BE2C (cell line): ENCODE measurements around the gene ARHGAP12.
A peak's percentile ranks its signal among the peaks of the same experiment; 100 is the strongest.

Source experiments
- DNase-seq: peaks from one replicate; pipeline ENCODE4 v3.0.0-alpha.2; 2020
- H3K27me3 ChIP-seq: fragments of 250-450 bp; sonication (Bioruptor Pico); 2 replicates; pipeline ENCODE4 v1.5.1; 2020; ENCODE audit warnings: mild to moderate bottlenecking
- H3K36me3 ChIP-seq: fragments of 250-450 bp; sonication (Bioruptor Pico); 2 replicates; pipeline ENCODE4 v1.5.1; 2020; ENCODE audit warnings: mild to moderate bottlenecking
- H3K4me1 ChIP-seq: fragments of 250-450 bp; sonication (Bioruptor Pico); 2 replicates; pipeline ENCODE4 v1.5.1; 2020
- H3K4me3 ChIP-seq: 2 replicates; pipeline ENCODE4 v1.5.1; 2011; ENCODE audit warnings: low read depth, low read length
- H3K9me3 ChIP-seq: fragments of 250-450 bp; sonication (Bioruptor Pico); 2 replicates; pipeline ENCODE4 v1.5.1; 2020
- TF ChIP-seq, protein P1 (sequence below): IDR thresholded peaks from 2 replicates; pipeline ENCODE4 v1.5.1; 2012; ENCODE audit warnings: mild to moderate bottlenecking, low read depth, low read length

Gene ARHGAP12

DNA sequence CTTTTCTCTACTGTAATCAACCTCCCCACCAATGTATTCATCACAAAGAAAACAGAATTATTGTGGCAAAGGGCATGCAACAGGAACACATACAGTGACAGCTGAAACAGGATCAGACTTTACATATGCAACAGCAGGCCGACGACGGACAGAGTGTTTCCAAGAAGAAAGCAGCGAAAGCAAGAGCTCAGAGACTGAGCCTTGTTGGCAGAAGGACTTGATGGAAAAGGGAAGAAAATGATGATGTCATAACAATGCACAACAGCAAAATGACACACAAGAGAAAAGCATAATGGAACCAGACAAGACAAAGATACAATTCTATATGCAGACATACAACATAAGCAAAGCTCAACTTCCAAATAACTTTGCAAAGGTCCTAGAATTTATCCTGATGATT is 106.5 kb downstream of the ARHGAP12 start:
- Histone ChIP-seq H3K4me3 (no peak overlapping the region), H3K4me1 (no peaks in the 10 kb centered on the region), H3K27me3 (no peaks in the 10 kb centered on the region), H3K9me3 (no peaks in the 10 kb centered on the region), H3K36me3 (no peaks in the 10 kb centered on the region)
- TF ChIP-seq, protein P1, sequence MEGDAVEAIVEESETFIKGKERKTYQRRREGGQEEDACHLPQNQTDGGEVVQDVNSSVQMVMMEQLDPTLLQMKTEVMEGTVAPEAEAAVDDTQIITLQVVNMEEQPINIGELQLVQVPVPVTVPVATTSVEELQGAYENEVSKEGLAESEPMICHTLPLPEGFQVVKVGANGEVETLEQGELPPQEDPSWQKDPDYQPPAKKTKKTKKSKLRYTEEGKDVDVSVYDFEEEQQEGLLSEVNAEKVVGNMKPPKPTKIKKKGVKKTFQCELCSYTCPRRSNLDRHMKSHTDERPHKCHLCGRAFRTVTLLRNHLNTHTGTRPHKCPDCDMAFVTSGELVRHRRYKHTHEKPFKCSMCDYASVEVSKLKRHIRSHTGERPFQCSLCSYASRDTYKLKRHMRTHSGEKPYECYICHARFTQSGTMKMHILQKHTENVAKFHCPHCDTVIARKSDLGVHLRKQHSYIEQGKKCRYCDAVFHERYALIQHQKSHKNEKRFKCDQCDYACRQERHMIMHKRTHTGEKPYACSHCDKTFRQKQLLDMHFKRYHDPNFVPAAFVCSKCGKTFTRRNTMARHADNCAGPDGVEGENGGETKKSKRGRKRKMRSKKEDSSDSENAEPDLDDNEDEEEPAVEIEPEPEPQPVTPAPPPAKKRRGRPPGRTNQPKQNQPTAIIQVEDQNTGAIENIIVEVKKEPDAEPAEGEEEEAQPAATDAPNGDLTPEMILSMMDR, result no peak
- DNase-seq, result no peak

DNA sequence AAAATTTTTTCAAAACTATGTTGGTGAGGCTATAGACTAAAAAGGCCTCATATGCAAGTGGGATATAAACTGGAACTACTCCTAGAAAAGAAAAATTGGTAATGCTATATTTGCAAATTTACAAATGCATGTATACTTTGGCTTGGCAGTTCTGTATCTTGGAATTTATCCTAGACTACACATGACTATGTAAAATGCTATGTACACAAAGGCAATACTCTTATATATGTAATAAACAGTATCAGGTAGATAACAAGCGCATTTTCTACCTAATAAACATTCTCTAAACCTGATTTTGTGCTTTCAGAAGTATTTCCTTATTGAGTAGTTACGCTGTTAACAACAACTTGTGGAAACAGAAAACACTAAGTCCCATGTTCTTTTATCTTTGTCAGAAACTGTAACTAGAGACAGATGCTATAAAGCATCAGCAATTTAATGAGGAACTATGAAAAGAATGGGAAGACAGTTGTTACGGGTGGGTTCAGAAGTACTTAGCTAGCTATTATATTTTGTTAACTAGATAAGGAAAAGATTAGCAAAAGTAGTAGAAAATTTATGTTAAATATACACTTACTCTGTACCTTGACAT is 107.8 kb downstream of the ARHGAP12 start:
- Histone ChIP-seq H3K36me3 (no peaks in the 10 kb centered on the region), H3K27me3 (no peaks in the 10 kb centered on the region), H3K4me1 (no peaks in the 10 kb centered on the region), H3K4me3 (no peak overlapping the region), H3K9me3 (no peaks in the 10 kb centered on the region)
- no peak for DNase-seq
- TF ChIP-seq, protein P1, result no peak

DNA sequence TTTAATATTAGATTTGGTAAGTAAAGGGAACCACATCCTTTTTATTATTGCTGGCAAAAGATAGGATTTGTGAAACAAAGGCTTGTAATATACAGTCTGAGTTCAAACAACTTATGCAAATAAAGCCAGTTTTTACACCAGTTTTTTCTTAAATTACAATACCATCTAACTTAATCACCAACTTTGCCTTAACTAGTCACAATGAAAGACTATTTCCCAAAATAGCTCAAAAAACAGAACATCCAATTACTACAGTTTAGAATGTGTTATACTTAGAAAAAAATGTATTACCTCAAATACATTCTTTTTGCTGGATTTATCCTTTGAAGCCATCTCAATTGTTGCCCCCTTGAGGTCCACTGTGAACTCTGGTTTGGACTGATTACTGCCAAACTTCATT is 108.5 kb downstream of the ARHGAP12 start:
- Histone ChIP-seq H3K4me3 (no peak overlapping the region), H3K9me3 (no peaks in the 10 kb centered on the region), H3K4me1 (no peaks in the 10 kb centered on the region), H3K36me3 (no peaks in the 10 kb centered on the region), H3K27me3 (no peaks in the 10 kb centered on the region)
- TF ChIP-seq, protein P1, result no peak
- DNase-seq, result no peak

DNA sequence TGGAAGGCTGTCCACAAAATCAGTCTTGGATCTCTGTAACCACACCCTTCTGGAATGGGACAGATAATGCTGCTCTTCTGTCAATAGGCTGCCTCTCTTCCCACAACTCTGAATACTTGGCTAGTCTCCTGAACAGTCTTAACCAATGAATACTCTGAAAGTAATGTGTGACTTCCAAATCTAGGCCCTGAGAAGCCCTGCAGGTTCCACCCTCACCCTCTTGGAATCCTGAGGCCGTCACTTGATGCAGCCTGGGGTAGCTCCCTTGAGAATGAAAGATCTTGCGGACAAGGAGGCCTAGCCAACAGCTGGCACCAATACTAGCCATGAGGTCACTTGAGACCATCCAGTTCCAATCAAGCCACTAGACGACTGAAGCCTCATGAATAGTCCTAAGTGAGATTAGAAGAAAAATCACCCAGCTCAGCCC is 109.2 kb downstream of the ARHGAP12 start:
- no peaks in the 10 kb centered on the region for H3K9me3 ChIP-seq
- no peak for DNase-seq
- TF ChIP-seq, protein P1, result no peak
- no peak overlapping the region for H3K4me3 ChIP-seq
- no peaks in the 10 kb centered on the region for H3K4me1 ChIP-seq
- no peaks in the 10 kb centered on the region for H3K36me3 ChIP-seq
- H3K27me3 ChIP-seq, result no peaks in the 10 kb centered on the region

DNA sequence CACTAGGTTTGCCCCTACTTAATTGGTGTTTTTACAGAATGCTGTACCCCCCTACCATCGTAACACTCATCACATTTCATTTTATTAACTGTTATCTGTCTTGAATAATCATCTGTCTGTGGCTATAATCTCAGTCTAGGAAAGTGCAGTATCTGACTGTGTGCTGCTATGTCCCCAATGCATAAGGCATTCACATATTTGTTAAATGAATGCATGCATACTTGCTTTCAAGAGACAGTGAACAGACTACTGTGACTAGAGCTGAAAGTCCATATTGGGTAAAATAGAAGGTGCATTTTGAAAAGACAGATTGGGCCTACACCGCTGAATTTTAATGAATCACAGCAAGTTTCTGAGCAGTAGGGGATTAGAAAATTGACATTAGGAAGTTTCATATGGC is 112.3 kb downstream of the ARHGAP12 start:
- DNase-seq, result no peak
- H3K27me3 ChIP-seq, result no peaks in the 10 kb centered on the region
- no peaks in the 10 kb centered on the region for H3K9me3 ChIP-seq
- H3K4me3 ChIP-seq, result no peak overlapping the region
- no peaks in the 10 kb centered on the region for H3K4me1 ChIP-seq
- no peaks in the 10 kb centered on the region for H3K36me3 ChIP-seq
- TF ChIP-seq, protein P1, result no peak

DNA sequence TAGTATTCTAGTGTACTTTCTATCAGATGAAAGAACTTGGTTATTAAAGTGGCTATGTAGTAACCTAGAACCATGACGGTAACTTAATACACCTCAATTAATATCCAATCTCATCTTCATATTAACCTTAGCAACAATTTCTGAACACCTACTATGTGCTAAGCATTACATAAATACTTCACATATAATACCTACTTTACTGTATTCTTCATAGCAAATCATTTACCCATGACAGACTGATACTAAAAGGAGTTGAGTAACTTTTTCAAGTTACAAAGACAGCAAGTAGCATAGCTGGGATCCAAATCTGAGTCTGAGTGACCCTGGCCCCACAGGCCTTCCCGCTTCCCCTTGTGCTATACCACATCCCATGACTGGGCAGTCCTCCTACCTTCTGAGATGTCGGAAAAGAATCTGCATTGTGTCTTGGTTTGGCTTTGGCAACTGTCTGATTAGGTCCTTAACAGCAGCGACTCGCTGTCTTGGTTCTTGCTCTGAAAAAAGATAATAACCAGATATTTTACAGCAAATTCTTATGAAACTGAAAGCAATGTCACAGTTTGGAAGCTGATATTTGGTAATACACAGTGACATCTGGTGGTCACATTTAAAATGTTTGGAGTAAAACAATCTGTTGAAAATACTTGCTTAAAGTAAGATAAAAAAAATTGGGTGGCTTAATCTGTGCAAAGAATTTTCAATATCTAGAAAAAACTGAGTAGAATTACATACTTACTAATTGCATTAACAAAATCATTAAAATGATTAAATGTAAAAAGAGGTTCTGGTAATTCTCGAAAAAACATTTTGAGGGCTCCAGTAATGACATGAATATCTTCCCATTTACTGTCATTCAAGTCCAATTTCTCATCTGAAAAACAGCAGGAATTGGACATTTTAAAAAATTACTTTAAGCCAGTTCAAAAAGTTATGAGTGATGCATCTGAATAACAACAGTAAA is 120.1 kb downstream of the ARHGAP12 start:
- Histone ChIP-seq H3K4me1 (peaks cover 5% of the 10 kb centered on the region; the same call in 1 of the 2 replicates), H3K27me3 (no peaks in the 10 kb centered on the region), H3K36me3 (no peaks in the 10 kb centered on the region; the same call in 1 of the 2 replicates), H3K9me3 (no peaks in the 10 kb centered on the region), H3K4me3 (peak overlapping the region; percentile 43)
- DNase-seq, result peak; percentile 28
- TF ChIP-seq, protein P1, result peak; percentile 41
